IMR-90 (cell line): Measurements from ENCODE around the gene DCDC1. TPM values are rescaled to one million over a fixed set of nuclear protein-coding genes. Genes with fewer than 3 reads are reported as not detected.

Experiments
- ATAC-seq: fragments of 200-7000 bp; cut with Tn5 transposase; 2 replicates; pipeline ENCODE4 v1.9.1; 2020; ENCODE audit warnings: low read depth, mild to moderate bottlenecking, moderate library complexity
- BruUV-seq: library from RNA; stranded (reverse); fragments of 400-500 nt; replicated peaks from 2 replicates; lab custom pipeline; 2021; lab: Mats Ljungman, UMichigan
- CTCF ChIA-PET: fragments of 300-600 bp; formaldehyde crosslinking; extraction: SDS; loops from one replicate; lab custom pipeline; 2021; ENCODE audit warnings: antibody characterized with exemption; lab: Yijun Ruan, JAX
- POLR2A ChIA-PET: fragments of 300-600 bp; sonication (Branson Sonifier 250); formaldehyde crosslinking; loops from one replicate; lab custom pipeline; 2022; ENCODE audit warnings: antibody characterized with exemption; ENCODE audit not compliant: unreplicated experiment; lab: Charles Lee
- DNase-seq: peaks from one replicate; pipeline ENCODE4 v3.0.0; 2013
- H2AFZ ChIP-seq: replicated peaks from 2 replicates; pipeline ENCODE3; 2013; ENCODE audit warnings: low read length, mild to moderate bottlenecking; ENCODE audit not compliant: poor library complexity
- H2AK5ac ChIP-seq: 2 replicates; pipeline ENCODE4 v1.6.1; 2013; ENCODE audit warnings: low read depth, low read length, inconsistent platforms
- H2AK9ac ChIP-seq: replicated peaks from 2 replicates; pipeline ENCODE3; 2013; ENCODE audit warnings: mild to moderate bottlenecking, low read depth, low read length, moderate library complexity; ENCODE audit not compliant: poor library complexity
- H2BK120ac ChIP-seq: 2 replicates; pipeline ENCODE4 v1.6.1; 2013; ENCODE audit warnings: low read depth, low read length, inconsistent platforms
- H2BK15ac ChIP-seq: 3 replicates; pipeline ENCODE4 v1.6.1; 2013; ENCODE audit warnings: low read depth, low read length, inconsistent platforms
- H2BK20ac ChIP-seq: 2 replicates; pipeline ENCODE4 v1.6.1; 2013; ENCODE audit warnings: low read depth, mild to moderate bottlenecking, inconsistent platforms, low read length, moderate library complexity
- H2BK5ac ChIP-seq: 2 replicates; pipeline ENCODE4 v1.6.1; 2013; ENCODE audit warnings: mild to moderate bottlenecking, low read depth, low read length, inconsistent platforms; ENCODE audit not compliant: poor library complexity, severe bottlenecking
- H3K14ac ChIP-seq: replicated peaks from 2 replicates; pipeline ENCODE4 v1.6.1; 2013; ENCODE audit warnings: low read depth, low read length, inconsistent platforms
- H3K18ac ChIP-seq: 2 replicates; pipeline ENCODE4 v1.6.1; 2013; ENCODE audit warnings: low read depth, low read length, control low read depth
- H3K23ac ChIP-seq: 2 replicates; pipeline ENCODE4 v1.6.1; 2013; ENCODE audit warnings: low read depth, low read length, inconsistent platforms
- H3K27ac ChIP-seq: 2 replicates; pipeline ENCODE4 v1.5.1; 2013; ENCODE audit warnings: mild to moderate bottlenecking, control low read depth, low read length; ENCODE audit not compliant: insufficient read depth
- H3K27me3 ChIP-seq: 2 replicates; pipeline ENCODE4 v1.6.1; 2013; ENCODE audit warnings: low read length; ENCODE audit not compliant: control insufficient read depth, insufficient read depth
- H3K36me3 ChIP-seq: 2 replicates; pipeline ENCODE4 v1.6.1; 2013; ENCODE audit warnings: low read length, mixed read lengths; ENCODE audit not compliant: control insufficient read depth, insufficient read depth
- H3K4ac ChIP-seq: 2 replicates; pipeline ENCODE4 v1.6.1; 2013; ENCODE audit warnings: low read depth, low read length, inconsistent platforms
- H3K4me1 ChIP-seq: 2 replicates; pipeline ENCODE4 v1.6.1; 2013; ENCODE audit warnings: low read length, mixed read lengths; ENCODE audit not compliant: control insufficient read depth, insufficient read depth
- H3K4me2 ChIP-seq: 2 replicates; pipeline ENCODE4 v1.6.1; 2013; ENCODE audit warnings: low read depth, mild to moderate bottlenecking, control low read depth, low read length, moderate library complexity
- H3K4me3 ChIP-seq: 2 replicates; pipeline ENCODE4 v1.5.1; 2013; ENCODE audit warnings: low read depth, mild to moderate bottlenecking, control low read depth, low read length, moderate library complexity; ENCODE audit not compliant: insufficient read depth
- H3K56ac ChIP-seq: 2 replicates; pipeline ENCODE4 v1.6.1; 2013; ENCODE audit warnings: low read length, inconsistent platforms; ENCODE audit not compliant: insufficient read depth; ENCODE audit errors: extremely low read depth
- H3K79me1 ChIP-seq, 2 experiments: 2 replicates each; pipeline ENCODE4 v1.6.1; 2013; ENCODE audit warnings: low read length in 2 of 2, inconsistent platforms in 1 of 2, low read depth in 1 of 2
- H3K9ac ChIP-seq: 2 replicates; pipeline ENCODE4 v1.6.1; 2013; ENCODE audit warnings: low read depth, low read length, control low read depth
- H3K9me1 ChIP-seq: 2 replicates; pipeline ENCODE4 v1.6.1; 2013; ENCODE audit warnings: low read length, inconsistent platforms; ENCODE audit not compliant: insufficient read depth
- H3K9me3 ChIP-seq: 2 replicates; pipeline ENCODE4 v1.6.1; 2013; ENCODE audit warnings: low read length; ENCODE audit not compliant: control insufficient read depth, insufficient read depth
- H4K20me1 ChIP-seq: 2 replicates; pipeline ENCODE4 v1.6.1; 2013; ENCODE audit warnings: low read length, inconsistent platforms; ENCODE audit not compliant: insufficient read depth
- H4K5ac ChIP-seq: 2 replicates; pipeline ENCODE4 v1.6.1; 2013; ENCODE audit warnings: mild to moderate bottlenecking, low read depth, low read length, control low read depth
- H4K8ac ChIP-seq, 2 experiments: 2 replicates each; pipeline ENCODE4 v1.6.1; 2013; ENCODE audit warnings: low read depth in 2 of 2, low read length in 2 of 2, control low read depth in 1 of 2, inconsistent platforms in 1 of 2
- H4K91ac ChIP-seq: 2 replicates; pipeline ENCODE4 v1.6.1; 2013; ENCODE audit warnings: low read depth, low read length, inconsistent platforms; ENCODE audit not compliant: insufficient read depth
- BHLHE40 ChIP-seq: fragments of 150-350 bp; IDR thresholded peaks from 2 replicates; pipeline ENCODE4 v1.6.1; 2016; ENCODE audit warnings: mild to moderate bottlenecking, low read depth, low read length
- CEBPB ChIP-seq: IDR thresholded peaks from 2 replicates; pipeline ENCODE4 v1.6.1; 2012; ENCODE audit warnings: low read depth, low read length, improper control_type of control experiment
- CHD1 ChIP-seq: IDR thresholded peaks from 2 replicates; pipeline ENCODE4 v1.6.1; 2012; ENCODE audit warnings: low read depth, low read length, improper control_type of control experiment
- CTCF ChIP-seq: conservative IDR thresholded peaks from 2 replicates; pipeline ENCODE4 v1.5.1; 2012; ENCODE audit warnings: mild to moderate bottlenecking, low read depth, low read length, improper control_type of control experiment
- ELK1 ChIP-seq: fragments of 150-350 bp; IDR thresholded peaks from 2 replicates; pipeline ENCODE4 v1.6.1; 2016; ENCODE audit warnings: low read depth, mild to moderate bottlenecking, low read length, moderate library complexity, borderline replicate concordance
- FOS ChIP-seq: fragments of 150-350 bp; IDR thresholded peaks from 2 replicates; pipeline ENCODE4 v1.6.1; 2016; ENCODE audit warnings: low read depth, low read length
- MAFK ChIP-seq: IDR thresholded peaks from 2 replicates; pipeline ENCODE4 v1.6.1; 2012; ENCODE audit warnings: low read depth, low read length, improper control_type of control experiment
- MAZ ChIP-seq: IDR thresholded peaks from 2 replicates; pipeline ENCODE4 v1.6.1; 2012; ENCODE audit warnings: low read depth, mild to moderate bottlenecking, low read length, improper control_type of control experiment, moderate library complexity, borderline replicate concordance
- MXI1 ChIP-seq: IDR thresholded peaks from 2 replicates; pipeline ENCODE4 v1.6.1; 2012; ENCODE audit warnings: low read depth, mild to moderate bottlenecking, low read length, moderate library complexity, borderline replicate concordance
- NFE2L2 ChIP-seq: fragments of 150-350 bp; IDR thresholded peaks from 2 replicates; pipeline ENCODE4 v1.6.1; 2016; ENCODE audit warnings: low read depth, mild to moderate bottlenecking, low read length
- POLR2A ChIP-seq: IDR thresholded peaks from 2 replicates; pipeline ENCODE4 v1.6.1; 2012; ENCODE audit warnings: mild to moderate bottlenecking, low read depth, low read length
- RAD21 ChIP-seq: IDR thresholded peaks from 2 replicates; pipeline ENCODE4 v1.6.1; 2012; ENCODE audit warnings: low read length, improper control_type of control experiment
- RCOR1 ChIP-seq: IDR thresholded peaks from 2 replicates; pipeline ENCODE4 v1.6.1; 2012; ENCODE audit warnings: mild to moderate bottlenecking, low read length, improper control_type of control experiment; ENCODE audit not compliant: insufficient replicate concordance
- RFX5 ChIP-seq: IDR thresholded peaks from 2 replicates; pipeline ENCODE4 v1.8.0; 2012; ENCODE audit warnings: low read depth, mild to moderate bottlenecking, low read length, moderate library complexity
- SMC3 ChIP-seq: fragments of 150-350 bp; IDR thresholded peaks from 2 replicates; pipeline ENCODE4 v1.6.1; 2016; ENCODE audit warnings: low read depth, mild to moderate bottlenecking, antibody characterized with exemption, low read length, moderate library complexity
- USF2 ChIP-seq: fragments of 150-350 bp; IDR thresholded peaks from 2 replicates; pipeline ENCODE4 v1.6.1; 2017; ENCODE audit warnings: mild to moderate bottlenecking, antibody characterized with exemption, low read length, low read depth
- WGBS, 2 experiments: methylation state at CpG; one replicate each; pipeline versions ENCODE4 v1.1.5 to v1.1.7; 2013; ENCODE audit warnings: missing lambda C conversion rate in 2 of 2; ENCODE audit not compliant: insufficient read length in 1 of 2; ENCODE audit errors: extremely low coverage in 2 of 2; 5-methylcytosine and 5-hydroxymethylcytosine counted together
- dilution Hi-C: fragments of 300-500 bp; cut with HindIII; formaldehyde crosslinking; loops from one replicate; pipeline ENCODE4 v1.14.3; 2018; ENCODE audit warnings: low sequenced_read_pairs; ENCODE audit not compliant: unreplicated experiment
- in situ Hi-C: fragments of 300-500 bp; cut with MboI; formaldehyde crosslinking; loops from 3 replicates; pipeline ENCODE4 v1.14.3; 2019; ENCODE audit warnings: low sequenced_read_pairs, inconsistent platforms, mixed read lengths
- intact Hi-C: fragments of 100-400 bp; cut with micrococcal nuclease; formaldehyde crosslinking; loops from 2 replicates; pipeline ENCODE4 v1.10.0; 2022
- polyA plus RNA-seq, 3 experiments: library from polyadenylated mRNA; depleted of rRNA; stranded (reverse); fragments of >200 nt; gene quantifications; 2 replicates each; pipeline ENCODE4 v1.2.3, GENCODE V29; 2012; ENCODE audit warnings: low replicate concordance in 1 of 3
- total RNA-seq: library from RNA; depleted of rRNA; stranded (reverse); fragments of >200 nt; gene quantifications from 2 replicates; pipeline ENCODE4 v1.2.3, GENCODE V29; 2012

The DCDC1 gene
- total and polyA plus RNA-seq, 2 of the 4 experiments (the other 2 are of a cell fraction) = not detected

GRCh38 chr11:30875806-30876205 is 493.7 kb downstream of the DCDC1 start:
- Histone ChIP-seq H3K27ac (no peak overlapping the region), H3K27me3 (no peaks in the 10 kb centered on the region), H4K20me1 (no peaks in the 10 kb centered on the region), H3K4me1 (no peaks in the 10 kb centered on the region), H3K9me3 (no peaks in the 10 kb centered on the region), H3K36me3 (no peaks in the 10 kb centered on the region), H4K91ac (no peak overlapping the region), H4K8ac (no peak overlapping the region), H3K79me1 (no peaks in the 10 kb centered on the region), H3K9me1 (no peaks in the 10 kb centered on the region), H2AK9ac (no peak overlapping the region), H3K23ac (no peak overlapping the region), H4K5ac (no peak overlapping the region), H3K18ac (no peak overlapping the region), H3K4me3 (no peak overlapping the region), H2AFZ (no peak overlapping the region), H3K14ac (no peak overlapping the region), H2BK15ac (no peak overlapping the region), H3K4ac (no peak overlapping the region), H2BK5ac (no peak overlapping the region), H2BK120ac (no peak overlapping the region), H3K9ac (no peak overlapping the region), H3K56ac (no peak overlapping the region), H2AK5ac (no peak overlapping the region), H2BK20ac (no peak overlapping the region), H3K4me2 (no peak overlapping the region)
- ATAC-seq = no peak
- no CpG with 5 or more reads among the region's 2 CpGs for WGBS, 2 experiments
- dilution Hi-C loops (no loop called here), intact Hi-C loops (no loop called here), in situ Hi-C loops (no loop called here)
- ChIA-PET POLR2A (no interaction called here), CTCF (no interaction called here)
- BruUV-seq = no TSS peak
- DNase-seq = no peak
- TF ChIP-seq USF2 (no peak), CTCF (no peak), MAZ (no peak), MAFK (no peak), BHLHE40 (no peak), POLR2A (no peak), ELK1 (no peak), CEBPB (no peak), CHD1 (no peak), RFX5 (no peak), MXI1 (no peak), SMC3 (no peak), RCOR1 (no peak), RAD21 (no peak), FOS (no peak), NFE2L2 (no peak)
